Measurements from ENCODE around the gene OVAAL. TPM values are rescaled to one million over a fixed set of nuclear protein-coding genes. Genes with fewer than 3 reads are reported as not detected.

The OVAAL gene
- total RNA-seq, 2 donors from 2014 or later: not detected

DNA sequence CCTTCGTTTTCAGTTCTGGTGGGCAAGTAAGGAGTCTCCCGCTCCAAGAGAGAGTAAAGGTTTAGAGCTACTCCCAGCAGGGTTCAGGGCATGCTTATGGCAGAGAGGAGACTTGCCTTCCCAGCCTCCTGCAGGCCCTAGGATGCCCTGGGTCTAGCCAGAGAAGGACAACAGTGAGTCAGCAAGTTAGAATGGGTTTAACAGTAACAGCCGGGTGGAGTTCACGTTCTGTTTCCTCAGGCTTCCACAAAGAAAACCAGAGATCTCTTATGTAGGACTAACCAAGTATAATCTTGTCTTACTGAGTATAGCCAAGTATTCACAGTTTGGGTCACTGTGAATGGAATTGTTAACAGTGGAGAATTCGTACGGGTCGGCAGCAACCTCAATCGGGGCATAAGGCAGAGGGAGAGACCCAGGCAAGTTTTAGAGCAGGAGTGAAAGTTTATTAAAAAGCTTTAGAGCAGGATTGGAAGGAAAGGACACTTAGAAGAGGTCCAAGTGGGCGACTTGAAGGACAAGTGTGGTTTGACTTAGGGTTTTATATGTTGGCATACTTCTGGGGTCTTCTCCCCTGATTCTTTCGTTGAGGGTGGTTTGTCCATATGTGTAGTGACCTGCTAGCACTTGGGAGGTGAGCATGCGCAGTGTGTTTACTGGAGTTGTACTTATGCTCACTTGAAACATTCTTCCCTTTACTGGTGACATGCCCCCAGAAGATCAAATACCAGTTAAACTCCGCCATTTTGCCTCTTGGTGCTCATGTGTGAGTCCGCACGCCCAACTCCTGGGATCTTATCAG lies 4.5 kb downstream of the OVAAL start:
- DNase-seq (ENCODE audit: low spot score): no peak
- intact Hi-C loops (cut with DNase I): no loop called here

GRCh38 chr1:180565121-180565871 lies 6.5 kb downstream of the OVAAL start:
- intact Hi-C loops (cut with DNase I): no loop called here
- DNase-seq (ENCODE audit: low spot score): no peak

GRCh38 chr1:180566026-180566425 lies 7.3 kb downstream of the OVAAL start:
- no peak for DNase-seq (ENCODE audit: low spot score)
- intact Hi-C loops (cut with DNase I): no loop called here

DNA sequence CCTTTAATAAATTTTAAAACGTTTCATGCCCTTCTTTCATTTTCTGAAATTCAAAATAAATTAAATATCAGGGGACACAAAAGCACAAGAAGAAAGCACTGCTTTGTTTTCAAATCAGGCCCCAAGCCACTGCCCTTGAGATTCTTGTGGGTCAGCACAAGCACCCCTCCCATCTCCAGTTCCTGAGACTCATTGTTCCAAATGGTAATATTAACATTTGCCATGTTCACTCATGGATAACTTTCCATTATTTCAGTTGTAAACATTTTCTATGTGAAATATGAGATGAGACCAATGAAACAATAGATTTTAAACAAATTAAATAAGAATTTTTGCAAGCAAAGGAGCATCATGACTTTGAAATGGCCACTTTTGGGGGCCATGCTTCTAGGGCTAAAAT lies 7.7 kb downstream of the OVAAL start:
- no peak for DNase-seq (ENCODE audit: low spot score)
- intact Hi-C loops (cut with DNase I): no loop called here

- no peak for DNase-seq (ENCODE audit: low spot score)
- intact Hi-C loops (cut with DNase I): no loop called here
Measured at GRCh38 chr1:180567654-180568053, 8.9 kb downstream of the OVAAL start.

DNA sequence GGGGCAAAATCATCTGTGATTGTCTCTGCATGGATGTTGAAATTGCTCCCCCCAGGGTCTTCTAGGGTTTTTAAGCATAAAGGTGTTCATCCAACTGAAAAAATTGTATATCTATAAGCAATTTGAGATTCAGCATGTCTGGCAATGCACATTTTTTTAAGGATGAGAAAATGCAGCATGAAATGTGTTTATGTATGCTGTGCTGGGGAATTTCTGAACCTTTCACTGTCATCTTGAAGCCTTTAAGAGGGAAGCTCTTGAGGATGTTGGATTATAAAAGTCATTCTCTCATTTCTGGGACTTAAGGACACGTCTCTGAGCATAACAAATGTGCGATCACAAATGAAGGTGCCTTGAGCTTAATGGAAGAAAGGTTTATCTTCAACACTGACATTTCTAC lies 9.4 kb downstream of the OVAAL start:
- intact Hi-C loops (cut with DNase I): no loop called here
- no peak for DNase-seq (ENCODE audit: low spot score)

- intact Hi-C loops (cut with DNase I): no loop called here
- DNase-seq (ENCODE audit: low spot score): no peak
Measured at GRCh38 chr1:180571060-180571831, 12.5 kb downstream of the OVAAL start.

GRCh38 chr1:180571832-180572636 lies 13.3 kb downstream of the OVAAL start:
- intact Hi-C loops (cut with DNase I): no loop called here

GRCh38 chr1:180572760-180573159 lies 14.0 kb downstream of the OVAAL start:
- intact Hi-C loops (cut with DNase I): no loop called here
- no peak for DNase-seq (ENCODE audit: low spot score)

More at GRCh38 chr1:180571832-180572636, 13.3 kb downstream of the OVAAL start:
- DNase-seq (ENCODE audit: low spot score): no peak

GRCh38 chr1:180574031-180574713 lies 15.4 kb downstream of the OVAAL start:
- intact Hi-C loops (cut with DNase I): no loop called here
- no peak for DNase-seq (ENCODE audit: low spot score)

GRCh38 chr1:180577361-180577760 lies 18.6 kb downstream of the OVAAL start:
- intact Hi-C loops (cut with DNase I): no loop called here
- DNase-seq (ENCODE audit: low spot score): no peak

GRCh38 chr1:180579961-180580611 lies 21.3 kb downstream of the OVAAL start:
- intact Hi-C loops (cut with DNase I): no loop called here
- DNase-seq (ENCODE audit: low spot score): no peak

- intact Hi-C loops (cut with DNase I): no loop called here
- no peak for DNase-seq (ENCODE audit: low spot score)
Measured at GRCh38 chr1:180581635-180582039, 22.9 kb downstream of the OVAAL start.

GRCh38 chr1:180584869-180585268 lies 26.1 kb downstream of the OVAAL start:
- no peak for DNase-seq (ENCODE audit: low spot score)
- intact Hi-C loops (cut with DNase I): no loop called here

DNA sequence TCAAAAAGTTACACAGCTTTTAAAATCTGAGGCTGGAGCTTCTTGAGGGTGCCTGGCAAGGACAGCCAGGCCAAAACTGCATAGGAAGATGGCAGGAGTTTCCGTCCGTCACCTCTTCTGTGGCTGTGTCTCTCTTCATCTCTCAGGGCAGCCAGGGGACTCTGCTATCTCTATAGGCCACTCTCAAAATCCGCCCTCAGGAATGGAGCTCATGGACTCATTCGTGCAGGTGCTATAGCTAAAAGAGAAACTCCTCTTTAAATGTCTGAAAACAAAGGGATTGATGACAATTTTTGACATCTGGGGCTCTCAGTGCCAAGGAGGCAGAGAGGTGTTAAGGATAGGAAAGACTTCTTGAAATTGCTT lies 27.2 kb downstream of the OVAAL start:
- intact Hi-C loops (cut with DNase I): no loop called here
- no peak for DNase-seq (ENCODE audit: low spot score)

DNA sequence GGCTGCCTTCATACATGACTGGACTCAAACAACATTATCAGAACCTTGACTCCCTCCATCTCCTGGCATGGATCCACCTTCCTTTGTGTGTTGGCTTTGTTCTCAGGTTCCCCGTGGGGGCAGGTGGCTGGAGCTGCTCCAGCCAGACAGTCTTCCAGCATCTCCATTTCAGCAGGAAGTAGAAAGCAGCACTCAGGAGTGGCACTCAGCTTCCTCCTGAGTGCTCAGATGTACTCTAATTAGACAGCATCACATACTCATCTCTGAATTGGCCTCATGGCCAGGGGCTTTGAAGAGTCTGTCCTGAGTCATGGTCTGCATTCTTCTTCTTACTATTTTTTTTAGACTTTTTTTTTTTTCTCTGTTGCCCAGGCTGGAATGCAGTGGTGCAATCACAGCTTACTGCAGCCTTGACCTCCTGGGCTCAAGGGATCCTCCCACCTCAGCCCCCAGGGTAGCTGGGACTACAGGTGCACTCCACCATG lies 27.9 kb downstream of the OVAAL start:
- intact Hi-C loops (cut with DNase I): no loop called here
- DNase-seq (ENCODE audit: low spot score): no peak

DNA sequence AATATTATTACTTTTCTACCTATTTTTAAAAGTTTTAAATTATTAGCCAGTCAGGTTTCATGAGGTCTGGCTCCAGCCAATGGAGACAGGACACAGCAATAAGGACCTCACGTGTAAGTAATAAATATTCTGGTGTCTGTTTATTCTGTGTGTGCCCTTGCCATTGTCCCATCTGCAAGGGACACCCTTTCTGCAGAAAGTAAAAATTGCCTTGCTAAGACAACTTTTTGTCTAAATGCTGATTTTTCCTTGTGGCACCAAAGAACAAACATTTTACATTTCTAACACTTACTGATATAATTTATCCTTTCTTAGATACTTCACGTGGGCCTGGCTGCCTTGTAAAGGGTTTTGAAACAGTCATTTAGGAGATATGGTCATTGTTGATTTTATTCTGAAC lies 29.4 kb downstream of the OVAAL start:
- DNase-seq (ENCODE audit: low spot score): no peak
- intact Hi-C loops (cut with DNase I): no loop called here

DNA sequence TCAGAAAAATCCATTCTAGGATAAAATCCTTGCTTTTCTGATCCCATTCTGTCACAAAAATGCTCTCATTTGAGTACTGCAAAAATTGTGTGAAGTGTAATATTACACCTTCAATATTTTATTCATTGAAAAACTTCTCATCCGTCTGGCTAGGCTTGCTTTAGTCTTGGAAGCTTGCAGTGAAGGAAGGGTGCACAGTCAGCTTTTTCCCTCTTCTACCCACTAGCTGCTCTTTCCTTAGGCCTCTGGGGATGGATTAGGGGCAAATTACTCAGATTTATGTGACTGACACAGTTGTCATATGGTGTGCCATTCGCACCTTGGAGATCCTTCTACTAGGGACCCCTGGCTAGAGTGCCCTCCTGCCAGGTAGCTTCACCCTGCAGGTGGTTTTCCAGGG lies 32.1 kb downstream of the OVAAL start:
- no peak for DNase-seq (ENCODE audit: low spot score)
- intact Hi-C loops (cut with DNase I): no loop called here
